GM21619 (cell line): ENCODE measurements around the gene C2orf72.

Experiments used
- ATAC-seq: cut with Tn5 transposase; IDR thresholded peaks from one replicate; pipeline ENCODE4 v1.9.1; 2021; ENCODE audit not compliant: unreplicated experiment

The C2orf72 gene

GRCh38 chr2:231041061-231041689 is 3.9 kb downstream of the C2orf72 start:
- no peak for ATAC-seq

- no peak for ATAC-seq
These were observed 6.5 kb downstream of the C2orf72 start for GRCh38 chr2:231043796-231044195.

GRCh38 chr2:231046916-231047273 is 9.6 kb downstream of the C2orf72 start:
- no peak for ATAC-seq

- ATAC-seq, result no peak
These were observed 10.1 kb downstream of the C2orf72 start for GRCh38 chr2:231047274-231047922.

- no peak for ATAC-seq
These were observed 10.9 kb downstream of the C2orf72 start for GRCh38 chr2:231047923-231048915.

GRCh38 chr2:231049286-231050017 is 12.1 kb downstream of the C2orf72 start:
- no peak for ATAC-seq

GRCh38 chr2:231050018-231050901 is 12.9 kb downstream of the C2orf72 start:
- ATAC-seq, result no peak

- no peak for ATAC-seq
These were observed 13.8 kb downstream of the C2orf72 start for GRCh38 chr2:231051116-231051515.

GRCh38 chr2:231052494-231053451 is 15.4 kb downstream of the C2orf72 start:
- peak; percentile 67 for ATAC-seq

GRCh38 chr2:231053846-231054245 is 16.5 kb downstream of the C2orf72 start:
- ATAC-seq, result no peak

- ATAC-seq, result peak; percentile 70
These were observed 19.4 kb downstream of the C2orf72 start, which contains the start of gene PSMD1 for GRCh38 chr2:231056453-231057416. PSMD1 (plus strand) TSS chr2:231056867; CDS start chr2:231057026, 159 bp downstream.

GRCh38 chr2:231057590-231057989 is 20.3 kb downstream of the C2orf72 start:
- ATAC-seq, result no peak

GRCh38 chr2:231058761-231059550 is 21.6 kb downstream of the C2orf72 start:
- ATAC-seq, result no peak

- no peak for ATAC-seq
These were observed 22.4 kb downstream of the C2orf72 start for GRCh38 chr2:231059756-231060155.

GRCh38 chr2:231062776-231063175 is 25.5 kb downstream of the C2orf72 start:
- ATAC-seq, result no peak

- ATAC-seq, result no peak
These were observed 26.0 kb downstream of the C2orf72 start for GRCh38 chr2:231063347-231063746.

- ATAC-seq, result no peak
These were observed 28.6 kb downstream of the C2orf72 start for GRCh38 chr2:231065966-231066365.
